ENCODE measurements around the gene FOXP4.

- TF ChIP-seq CTCF (IDR thresholded peaks at IDR 0.05; ENCODE audit: low read length), result no peak
- TF ChIP-seq EZH2 (IDR thresholded peaks at IDR 0.05; ENCODE audit: borderline replicate concordance, low read length), result no peak
Observed at GRCh38 chr6:41528409-41528963, 17.7 kb upstream of the FOXP4 start.

Measured in OCI-LY1 (cell line).